HepG2 (cell line): ENCODE results near the gene RBMS2. TPM values are rescaled to one million over a fixed set of nuclear protein-coding genes. Genes with fewer than 3 reads are reported as not detected.

Experiments
- ATF7 ChIP-seq, 2 experiments: fragments of 450-650 bp in 1 of 2; sonication (generic) in 1 of 2; formaldehyde crosslinking in 1 of 2; IDR thresholded peaks; 2 replicates each; pipeline versions ENCODE4 v1.4.0 to v1.6.1; 2016 to 2020; ENCODE audit warnings: antibody characterized with exemption in 1 of 2, mild to moderate bottlenecking in 1 of 2, missing genetic modification reagents in 1 of 2
- DNMT3B ChIP-seq: conservative IDR thresholded peaks from 2 replicates; pipeline ENCODE4 v1.6.1; 2016; ENCODE audit warnings: missing biosample characterization, control low read depth
- EZH2 ChIP-seq: conservative IDR thresholded peaks from 2 replicates; pipeline ENCODE4 v1.6.1; 2012; ENCODE audit warnings: mild to moderate bottlenecking, low read depth, low read length, moderate library complexity
- GZF1 ChIP-seq: sonication (generic); formaldehyde crosslinking; IDR thresholded peaks from 2 replicates; pipeline ENCODE4 v1.5.1; 2020; ENCODE audit warnings: mild to moderate bottlenecking, missing genetic modification reagents
- HDAC1 ChIP-seq: sonication (generic); formaldehyde crosslinking; IDR thresholded peaks from 2 replicates; pipeline ENCODE4 v1.5.1; 2020; ENCODE audit warnings: mild to moderate bottlenecking, missing genetic modification reagents
- KDM4B ChIP-seq: sonication (generic); formaldehyde crosslinking; IDR thresholded peaks from 2 replicates; pipeline ENCODE4 v1.4.0; 2020; ENCODE audit warnings: missing genetic modification reagents
- KLF13 ChIP-seq: sonication (generic); formaldehyde crosslinking; IDR thresholded peaks from 2 replicates; pipeline ENCODE4 v1.4.0; 2020; ENCODE audit warnings: mild to moderate bottlenecking, missing genetic modification reagents
- MXI1 ChIP-seq: IDR thresholded peaks from 3 replicates; pipeline ENCODE4 v1.6.1; 2012; ENCODE audit warnings: low read depth, low read length, inconsistent platforms, borderline replicate concordance
- POLR2AphosphoS5 ChIP-seq: IDR thresholded peaks from 2 replicates; pipeline ENCODE4 v1.6.1; 2012; ENCODE audit warnings: low read depth, low read length
- RFXAP ChIP-seq: sonication (generic); formaldehyde crosslinking; IDR thresholded peaks from 2 replicates; pipeline ENCODE4 v1.4.0; 2020; ENCODE audit warnings: missing genetic modification reagents, borderline replicate concordance
- TBX2 ChIP-seq: sonication (generic); formaldehyde crosslinking; IDR thresholded peaks from 2 replicates; pipeline ENCODE4 v1.5.0; 2020; ENCODE audit warnings: missing genetic modification reagents, mild to moderate bottlenecking, borderline replicate concordance
- YY1 ChIP-seq: IDR thresholded peaks from 2 replicates; pipeline ENCODE4 v1.6.1; 2011; ENCODE audit warnings: low read length, low read depth, moderate library complexity, mild to moderate bottlenecking; ENCODE audit not compliant: insufficient read depth, insufficient replicate concordance
- ZNF292 ChIP-seq: sonication (generic); formaldehyde crosslinking; IDR thresholded peaks from 2 replicates; pipeline ENCODE4 v1.8.1; 2022; ENCODE audit warnings: mild to moderate bottlenecking, low read depth, missing genetic modification reagents, borderline replicate concordance
- ZNF33A ChIP-seq: sonication (generic); formaldehyde crosslinking; IDR thresholded peaks from 2 replicates; pipeline ENCODE4 v1.5.1; 2020; ENCODE audit warnings: missing genetic modification reagents, mild to moderate bottlenecking, moderate library complexity, borderline replicate concordance
- ZNF432 ChIP-seq: sonication (generic); formaldehyde crosslinking; IDR thresholded peaks from 2 replicates; pipeline ENCODE4 v1.5.0; 2020; ENCODE audit warnings: missing genetic modification reagents, mild to moderate bottlenecking, borderline replicate concordance
- ZNF678 ChIP-seq: sonication (generic); formaldehyde crosslinking; IDR thresholded peaks from 2 replicates; pipeline ENCODE4 v1.4.0; 2020; ENCODE audit warnings: mild to moderate bottlenecking, missing genetic modification reagents
- polyA plus RNA-seq, 8 experiments: library from polyadenylated mRNA; depleted of rRNA in 3 of 8; stranded (reverse) in 7 of 8; unstranded in 1 of 8; fragments of >200 nt; fragmentation: Illumina TruSeq in 4 of 8; extraction: Trizol in 4 of 8; gene quantifications; 2 replicates each; pipeline versions ENCODE4 v1.2.1 to v1.2.3, GENCODE V29; 2011 to 2016; ENCODE audit warnings: low read depth in 4 of 8, missing spikeins in 1 of 8, mixed read lengths in 1 of 8; ENCODE audit not compliant: insufficient read depth in 1 of 8
- total RNA-seq, 5 experiments: library from RNA; depleted of rRNA; stranded (reverse); fragments of >200 nt; fragmentation: Illumina TruSeq; extraction: Trizol; gene quantifications; 2 replicates each; pipeline ENCODE4 v1.2.3, GENCODE V29; 2016; ENCODE audit warnings: low read depth in 1 of 5
- TF ChIP-seq, protein P1 (sequence below): sonication (generic); formaldehyde crosslinking; IDR thresholded peaks from 2 replicates; pipeline ENCODE4 v1.4.0; 2020; ENCODE audit warnings: mild to moderate bottlenecking, missing genetic modification reagents
- TF ChIP-seq, protein P2 (sequence below): sonication (generic); formaldehyde crosslinking; IDR thresholded peaks from 2 replicates; pipeline ENCODE4 v1.8.0; 2022; ENCODE audit warnings: mild to moderate bottlenecking, missing genetic modification reagents, borderline replicate concordance
- TF ChIP-seq, protein P3 (sequence below): sonication (generic); formaldehyde crosslinking; IDR thresholded peaks from 2 replicates; pipeline ENCODE4 v1.4.0; 2020; ENCODE audit warnings: missing genetic modification reagents
- TF ChIP-seq, protein P4 (sequence below): sonication (generic); formaldehyde crosslinking; IDR thresholded peaks from 2 replicates; pipeline ENCODE4 v1.4.0; 2020; ENCODE audit warnings: missing genetic modification reagents

Gene RBMS2
- total and polyA plus RNA-seq, 2 of the 13 experiments (the other 11 are each of a cell fraction or from before 2014, with no cell fraction given): 0.53 to 7.4 TPM

DNA sequence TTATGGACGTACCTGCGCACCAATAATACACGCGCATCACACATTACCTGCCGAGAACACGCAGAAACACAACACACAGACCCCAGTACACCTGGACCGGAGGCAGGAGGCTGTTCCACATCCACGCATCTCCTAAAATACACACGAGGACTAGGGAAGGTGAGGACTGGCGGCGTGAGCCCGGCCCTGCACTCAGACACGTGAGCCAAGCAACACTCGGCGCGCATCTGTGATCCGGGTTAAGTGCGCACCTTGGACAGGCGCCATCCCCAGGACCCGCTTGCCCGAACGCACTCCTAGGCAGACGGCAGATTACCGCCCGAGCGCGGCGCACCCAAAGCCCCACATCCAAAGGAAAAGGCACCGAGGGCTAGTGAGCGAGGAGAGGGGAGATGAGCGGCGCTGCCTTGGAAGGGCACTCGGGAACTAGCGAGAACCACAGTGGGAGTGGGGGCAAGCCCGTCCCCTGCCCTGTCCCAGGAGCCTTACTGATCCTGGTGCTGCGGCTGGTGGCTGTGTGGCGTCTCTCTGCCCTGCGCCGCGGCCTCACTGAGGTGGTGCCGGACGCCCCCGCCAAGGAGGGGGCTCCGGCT is 34.1 kb upstream of the RBMS2 start (continued):
- TF ChIP-seq ZNF432 (CRISPR knock-in tag) (no peak), POLR2AphosphoS5 (peak; percentile 13; the same call in 1 of the 2 replicates), TBX2 (peak; percentile 16), EZH2 (no peak), DNMT3B (CRISPR knock-in tag) (no peak), ATF7 (IDR thresholded peaks at IDR 0.05) (no peak), ATF7 (CRISPR knock-in tag; IDR thresholded peaks at IDR 0.05) (no peak), KLF13 (CRISPR knock-in tag) (0 out of 2 replicates have a peak, but pooled peaks have one; percentile 12), GZF1 (CRISPR knock-in tag) (peak; percentile 84), ZNF292 (CRISPR knock-in tag) (peak; percentile 71), ZNF678 (CRISPR knock-in tag) (no peak), RFXAP (CRISPR knock-in tag) (no peak), MXI1 (0 out of 3 replicates have a peak, but pooled peaks have one; percentile 11), ZNF33A (CRISPR knock-in tag) (no peak), KDM4B (0 out of 2 replicates have a peak, but pooled peaks have one; percentile 50), HDAC1 (CRISPR knock-in tag) (peak; percentile 50; the same call in 1 of the 2 replicates), YY1 (no peak)
- TF ChIP-seq, protein P1, sequence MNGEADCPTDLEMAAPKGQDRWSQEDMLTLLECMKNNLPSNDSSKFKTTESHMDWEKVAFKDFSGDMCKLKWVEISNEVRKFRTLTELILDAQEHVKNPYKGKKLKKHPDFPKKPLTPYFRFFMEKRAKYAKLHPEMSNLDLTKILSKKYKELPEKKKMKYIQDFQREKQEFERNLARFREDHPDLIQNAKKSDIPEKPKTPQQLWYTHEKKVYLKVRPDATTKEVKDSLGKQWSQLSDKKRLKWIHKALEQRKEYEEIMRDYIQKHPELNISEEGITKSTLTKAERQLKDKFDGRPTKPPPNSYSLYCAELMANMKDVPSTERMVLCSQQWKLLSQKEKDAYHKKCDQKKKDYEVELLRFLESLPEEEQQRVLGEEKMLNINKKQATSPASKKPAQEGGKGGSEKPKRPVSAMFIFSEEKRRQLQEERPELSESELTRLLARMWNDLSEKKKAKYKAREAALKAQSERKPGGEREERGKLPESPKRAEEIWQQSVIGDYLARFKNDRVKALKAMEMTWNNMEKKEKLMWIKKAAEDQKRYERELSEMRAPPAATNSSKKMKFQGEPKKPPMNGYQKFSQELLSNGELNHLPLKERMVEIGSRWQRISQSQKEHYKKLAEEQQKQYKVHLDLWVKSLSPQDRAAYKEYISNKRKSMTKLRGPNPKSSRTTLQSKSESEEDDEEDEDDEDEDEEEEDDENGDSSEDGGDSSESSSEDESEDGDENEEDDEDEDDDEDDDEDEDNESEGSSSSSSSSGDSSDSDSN (CRISPR knock-in tag): peak; percentile 77
- TF ChIP-seq, protein P2, sequence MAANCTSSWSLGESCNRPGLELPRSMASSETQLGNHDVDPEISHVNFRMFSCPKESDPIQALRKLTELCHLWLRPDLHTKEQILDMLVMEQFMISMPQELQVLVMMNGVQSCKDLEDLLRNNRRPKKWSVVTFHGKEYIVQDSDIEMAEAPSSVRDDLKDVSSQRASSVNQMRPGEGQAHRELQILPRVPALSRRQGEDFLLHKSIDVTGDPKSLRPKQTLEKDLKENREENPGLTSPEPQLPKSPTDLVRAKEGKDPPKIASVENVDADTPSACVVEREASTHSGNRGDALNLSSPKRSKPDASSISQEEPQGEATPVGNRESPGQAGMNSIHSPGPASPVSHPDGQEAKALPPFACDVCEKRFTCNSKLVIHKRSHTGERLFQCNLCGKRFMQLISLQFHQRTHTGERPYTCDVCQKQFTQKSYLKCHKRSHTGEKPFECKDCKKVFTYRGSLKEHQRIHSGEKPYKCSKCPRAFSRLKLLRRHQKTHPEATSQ: no peak
- TF ChIP-seq, protein P3, sequence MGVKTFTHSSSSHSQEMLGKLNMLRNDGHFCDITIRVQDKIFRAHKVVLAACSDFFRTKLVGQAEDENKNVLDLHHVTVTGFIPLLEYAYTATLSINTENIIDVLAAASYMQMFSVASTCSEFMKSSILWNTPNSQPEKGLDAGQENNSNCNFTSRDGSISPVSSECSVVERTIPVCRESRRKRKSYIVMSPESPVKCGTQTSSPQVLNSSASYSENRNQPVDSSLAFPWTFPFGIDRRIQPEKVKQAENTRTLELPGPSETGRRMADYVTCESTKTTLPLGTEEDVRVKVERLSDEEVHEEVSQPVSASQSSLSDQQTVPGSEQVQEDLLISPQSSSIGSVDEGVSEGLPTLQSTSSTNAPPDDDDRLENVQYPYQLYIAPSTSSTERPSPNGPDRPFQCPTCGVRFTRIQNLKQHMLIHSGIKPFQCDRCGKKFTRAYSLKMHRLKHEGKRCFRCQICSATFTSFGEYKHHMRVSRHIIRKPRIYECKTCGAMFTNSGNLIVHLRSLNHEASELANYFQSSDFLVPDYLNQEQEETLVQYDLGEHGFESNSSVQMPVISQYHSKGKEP: no peak
- TF ChIP-seq, protein P4, sequence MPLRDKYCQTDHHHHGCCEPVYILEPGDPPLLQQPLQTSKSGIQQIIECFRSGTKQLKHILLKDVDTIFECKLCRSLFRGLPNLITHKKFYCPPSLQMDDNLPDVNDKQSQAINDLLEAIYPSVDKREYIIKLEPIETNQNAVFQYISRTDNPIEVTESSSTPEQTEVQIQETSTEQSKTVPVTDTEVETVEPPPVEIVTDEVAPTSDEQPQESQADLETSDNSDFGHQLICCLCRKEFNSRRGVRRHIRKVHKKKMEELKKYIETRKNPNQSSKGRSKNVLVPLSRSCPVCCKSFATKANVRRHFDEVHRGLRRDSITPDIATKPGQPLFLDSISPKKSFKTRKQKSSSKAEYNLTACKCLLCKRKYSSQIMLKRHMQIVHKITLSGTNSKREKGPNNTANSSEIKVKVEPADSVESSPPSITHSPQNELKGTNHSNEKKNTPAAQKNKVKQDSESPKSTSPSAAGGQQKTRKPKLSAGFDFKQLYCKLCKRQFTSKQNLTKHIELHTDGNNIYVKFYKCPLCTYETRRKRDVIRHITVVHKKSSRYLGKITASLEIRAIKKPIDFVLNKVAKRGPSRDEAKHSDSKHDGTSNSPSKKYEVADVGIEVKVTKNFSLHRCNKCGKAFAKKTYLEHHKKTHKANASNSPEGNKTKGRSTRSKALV: peak; percentile 98
